CD4-positive, alpha-beta T cell treated with Interleukin-12 subunit alpha and Interleukin-12 subunit beta, for 1 hour (primary cell): Measurements from ENCODE around the gene PCDHGC4.

Source experiments
- DNase-seq: peaks from one replicate; pipeline ENCODE4 v3.0.0-alpha.2; 2020

Gene PCDHGC4

GRCh38 chr5:141532726-141533125 lies 47.9 kb downstream of the PCDHGC4 start:
- no peak for DNase-seq

- DNase-seq, result no peak
Measured at GRCh38 chr5:141533897-141534296, 49.1 kb downstream of the PCDHGC4 start.

GRCh38 chr5:141534492-141535213 lies 49.8 kb downstream of the PCDHGC4 start:
- no peak for DNase-seq
